ENCODE results near the gene ALK. TPM values are rescaled to one million over a fixed set of nuclear protein-coding genes. Genes with fewer than 3 reads are reported as not detected.

The ALK gene
- total and polyA plus RNA-seq, 2 experiments from 2014 or later = 0.35 TPM; not detected in 1

- TF ChIP-seq CTCF (conservative IDR thresholded peaks at IDR 0.05; ENCODE audit: low read depth in 2 of 2) = no peak
- TF ChIP-seq POLR2AphosphoS5 (IDR thresholded peaks at IDR 0.05; ENCODE audit: low read depth) = no peak
- TF ChIP-seq EZH2phosphoT487 (IDR thresholded peaks at IDR 0.05; ENCODE audit: unreplicated experiment) = no peak
- TF ChIP-seq STAT1 (IDR thresholded peaks at IDR 0.05; ENCODE audit: unreplicated experiment) = no peak
- TF ChIP-seq REST (IDR thresholded peaks at IDR 0.05; ENCODE audit: unreplicated experiment) = no peak
- TF ChIP-seq NANOG (IDR thresholded peaks at IDR 0.05; ENCODE audit: borderline replicate concordance) = no peak
Measured at GRCh38 chr2:29831560-29831959, 89.8 kb downstream of the ALK start (continued).

DNA sequence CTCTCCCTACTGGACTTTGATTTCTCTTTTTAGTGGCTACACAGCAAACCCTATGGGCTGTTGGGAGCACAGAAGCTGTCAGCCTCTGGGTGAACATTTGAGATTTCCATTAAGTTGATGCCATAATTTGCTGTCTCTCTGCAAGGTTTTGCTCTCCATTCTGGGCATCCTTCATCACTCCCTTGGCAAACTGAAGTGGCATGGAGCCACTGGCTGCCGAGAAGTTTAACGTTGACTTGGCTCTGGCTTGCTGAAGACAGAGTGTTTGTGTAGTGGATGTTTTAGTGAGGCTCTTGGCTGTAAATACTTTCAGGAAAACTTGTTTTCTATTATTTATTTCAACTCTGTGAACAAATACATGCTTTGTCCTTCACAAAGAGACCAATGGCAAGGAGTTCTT is 91.5 kb downstream of the ALK start:
- no peak for DNase-seq (ENCODE audit: low spot score)
- no peak for ATAC-seq
- H3K36me3 Mint-ChIP-seq (ENCODE audit: low read depth) = peaks cover 8% of the 10 kb centered on the region; the same call in 2 of the 3 replicates
- no peak overlapping the region for H3K4me3 ChIP-seq
- H3K9me3 Mint-ChIP-seq = peaks cover 26% of the 10 kb centered on the region
- no peak overlapping the region for H3K27ac Mint-ChIP-seq
- no peaks in the 10 kb centered on the region for H3K4me1 ChIP-seq (ENCODE audit: insufficient read depth)
- no peaks in the 10 kb centered on the region for H3K4me1 Mint-ChIP-seq
- H4K20me1 ChIP-seq (replicated peaks; ENCODE audit: insufficient read depth) = no peaks in the 10 kb centered on the region
- no peak overlapping the region for H3K4me2 ChIP-seq
- H3K9me2 ChIP-seq (ENCODE audit: insufficient read depth) = peaks cover 7% of the 10 kb centered on the region
- no peak overlapping the region for H3K27ac ChIP-seq (ENCODE audit: low read depth)
- H3K27me3 ChIP-seq (ENCODE audit: insufficient read depth) = no peaks in the 10 kb centered on the region
- H3K4me3 Mint-ChIP-seq = no peak overlapping the region
- H3K79me2 ChIP-seq (replicated peaks; ENCODE audit: insufficient read depth) = no peaks in the 10 kb centered on the region
- H2AFZ ChIP-seq = no peak overlapping the region
- H3K27me3 Mint-ChIP-seq (ENCODE audit: insufficient read depth, low read depth, poor library complexity) = no peaks in the 10 kb centered on the region
- no peaks in the 10 kb centered on the region for H3F3A ChIP-seq (replicated peaks; ENCODE audit: low read depth)
- no peaks in the 10 kb centered on the region; the same call in 1 of the 2 replicates for H3K36me3 ChIP-seq (ENCODE audit: insufficient read depth)
- TF ChIP-seq ZNF331 (CRISPR knock-in tag; IDR thresholded peaks at IDR 0.05; ENCODE audit: low read depth) (no peak), REST (IDR thresholded peaks at IDR 0.05; ENCODE audit: unreplicated experiment) (no peak)
